ENCODE results near the gene ARPC4. TPM values are rescaled to one million over a fixed set of nuclear protein-coding genes. Genes with fewer than 3 reads are reported as not detected.

ARPC4 gene
- total and polyA plus RNA-seq, 7 donors = 75.6 to 240 (median 150) TPM

- H3K36me3 ChIP-seq = peaks cover 24 to 75% (median 36%) of the 10 kb centered on the region in 4 donors
- H3K27ac ChIP-seq = no peak overlapping the region
- intact Hi-C loops (cut with DNase I) = no loop called here
- H3K9me3 ChIP-seq = no peaks in the 10 kb centered on the region
- peaks cover 0 to 9% (median 7%) of the 10 kb centered on the region in 4 donors for H3K4me1 ChIP-seq
- no peak overlapping the region for H3K4me3 ChIP-seq
- no peak for TF ChIP-seq CTCF (IDR thresholded peaks at IDR 0.05)
- no peak for TF ChIP-seq POLR2AphosphoS5 (IDR thresholded peaks at IDR 0.05)
- TF ChIP-seq POLR2A (IDR thresholded peaks at IDR 0.05) = no peak
- TF ChIP-seq EP300 (IDR thresholded peaks at IDR 0.05) = no peak
- 68 to 90% methylated on average over 1 of the region's 1 CpG for WGBS, 2 donors
- no peak for DNase-seq
- no peaks in the 10 kb centered on the region for H3K27me3 ChIP-seq
These were observed 11.3 kb upstream of the ARPC4 start for GRCh38 chr3:9781551-9781950.

- intact Hi-C loops (cut with DNase I) = no loop called here
- Histone ChIP-seq H3K27ac (no peak overlapping the region), H3K4me1 (peaks cover 0 to 9% (median 7%) of the 10 kb centered on the region in 4 donors), H3K27me3 (no peaks in the 10 kb centered on the region), H3K36me3 (peaks cover 24 to 80% (median 39%) of the 10 kb centered on the region in 4 donors), H3K4me3 (no peak overlapping the region), H3K9me3 (no peaks in the 10 kb centered on the region)
- no peak for DNase-seq
- 64 to 70% methylated on average over 3 of the region's 3 CpGs for WGBS, 2 donors
- TF ChIP-seq EP300 (IDR thresholded peaks at IDR 0.05) = no peak
- no peak for TF ChIP-seq POLR2AphosphoS5 (IDR thresholded peaks at IDR 0.05)
- no peak for TF ChIP-seq CTCF (IDR thresholded peaks at IDR 0.05)
- no peak for TF ChIP-seq POLR2A (IDR thresholded peaks at IDR 0.05)
These were observed 10.8 kb upstream of the ARPC4 start for GRCh38 chr3:9781978-9782603.

GRCh38 chr3:9782770-9783169 is 10.1 kb upstream of the ARPC4 start:
- Histone ChIP-seq H3K27me3 (no peaks in the 10 kb centered on the region), H3K4me3 (no peak overlapping the region), H3K36me3 (peaks cover 24 to 87% (median 45%) of the 10 kb centered on the region in 4 donors), H3K4me1 (peaks cover 0 to 9% (median 7%) of the 10 kb centered on the region in 4 donors), H3K9me3 (no peaks in the 10 kb centered on the region), H3K27ac (no peak overlapping the region)
- DNase-seq = no peak
- intact Hi-C loops (cut with DNase I) = no loop called here
- WGBS, 2 donors = 40 to 63% methylated on average over 3 of the region's 3 CpGs
- no peak for TF ChIP-seq POLR2A (IDR thresholded peaks at IDR 0.05)
- TF ChIP-seq CTCF (IDR thresholded peaks at IDR 0.05) = no peak
- no peak for TF ChIP-seq EP300 (IDR thresholded peaks at IDR 0.05)
- TF ChIP-seq POLR2AphosphoS5 (IDR thresholded peaks at IDR 0.05) = no peak

- intact Hi-C loops (cut with DNase I) = no loop called here
- WGBS, 2 donors = 95% methylated on average over 14 of the region's 14 CpGs
- Histone ChIP-seq H3K36me3 (peaks cover 27 to 96% (median 48%) of the 10 kb centered on the region in 4 donors), H3K27me3 (no peaks in the 10 kb centered on the region), H3K9me3 (no peaks in the 10 kb centered on the region), H3K4me3 (no peak overlapping the region), H3K27ac (no peak overlapping the region), H3K4me1 (peaks cover 0 to 2% (median 2%) of the 10 kb centered on the region in 4 donors)
- DNase-seq = no peak
- TF ChIP-seq CTCF (IDR thresholded peaks at IDR 0.05) = no peak
- no peak for TF ChIP-seq EP300 (IDR thresholded peaks at IDR 0.05)
- TF ChIP-seq POLR2AphosphoS5 (IDR thresholded peaks at IDR 0.05) = no peak
- no peak for TF ChIP-seq POLR2A (IDR thresholded peaks at IDR 0.05)
These were observed 8.9 kb upstream of the ARPC4 start for GRCh38 chr3:9783954-9784353.

- peaks cover 30 to 97% (median 47%) of the 10 kb centered on the region in 4 donors for H3K36me3 ChIP-seq
- no peaks in the 10 kb centered on the region for H3K9me3 ChIP-seq
- WGBS, 2 donors = 95 to 96% methylated on average over 4 of the region's 4 CpGs
- H3K4me1 ChIP-seq = no peaks in the 10 kb centered on the region
- H3K27ac ChIP-seq = no peak overlapping the region
- TF ChIP-seq POLR2A (IDR thresholded peaks at IDR 0.05) = no peak
- no peak for TF ChIP-seq POLR2AphosphoS5 (IDR thresholded peaks at IDR 0.05)
- H3K4me3 ChIP-seq = no peak overlapping the region
- DNase-seq = no peak
- H3K27me3 ChIP-seq = no peaks in the 10 kb centered on the region
- intact Hi-C loops (cut with DNase I) = no loop called here
These were observed 7.9 kb upstream of the ARPC4 start for GRCh38 chr3:9784965-9785364.
